Lower lobe of right lung (tissue), 2 donors: ENCODE results near the gene COQ3. TPM values are rescaled to one million over a fixed set of nuclear protein-coding genes. Genes with fewer than 3 reads are reported as not detected.
A peak's percentile ranks its signal among the peaks of the same experiment; 100 is the strongest.

Experiments used
- ATAC-seq, 2 donors: fragments of 200-7000 bp; cut with Tn5 transposase; one replicate each; pipeline ENCODE4 v1.9.1; 2020 to 2022; ENCODE audit warnings: mild to moderate bottlenecking in 2 of 2, moderate library complexity in 2 of 2
- DNase-seq: peaks from one replicate; pipeline ENCODE4 v3.0.0-alpha.2; 2020
- H3K27ac ChIP-seq: fragments of 200-600 bp; one replicate; pipeline ENCODE4 v1.8.0; 2022
- H3K27me3 ChIP-seq: fragments of 200-600 bp; one replicate; pipeline ENCODE4 v1.8.0; 2022; ENCODE audit warnings: low read depth
- H3K36me3 ChIP-seq: fragments of 200-600 bp; one replicate; pipeline ENCODE4 v1.8.0; 2022; ENCODE audit warnings: mild to moderate bottlenecking
- H3K4me1 ChIP-seq: fragments of 200-600 bp; one replicate; pipeline ENCODE4 v1.8.0; 2022
- H3K4me3 ChIP-seq: fragments of 200-600 bp; one replicate; pipeline ENCODE4 v1.8.0; 2022; ENCODE audit warnings: mild to moderate bottlenecking
- H3K9me3 ChIP-seq: fragments of 200-600 bp; one replicate; pipeline ENCODE4 v1.8.0; 2022
- intact Hi-C: fragments of 100-400 bp; cut with DNase I; formaldehyde crosslinking; loops from one replicate; pipeline ENCODE4 v1.11.0; 2022
- total RNA-seq: library from RNA; stranded (reverse); fragmentation: NEBNext Ultra II Directional; extraction: Animal tissue kit (Norgen Biotek cat#: 25700); gene quantifications from one replicate; pipeline ENCODE4 v1.2.1, GENCODE V29; 2021
- TF ChIP-seq, protein P1 (sequence below): fragments of 200-600 bp; IDR thresholded peaks from one replicate; pipeline ENCODE4 v1.8.0; 2022; ENCODE audit warnings: antibody characterized with exemption, mild to moderate bottlenecking
- donor health status: DM: no; HTN: yes; CAD: no; lungs with severe emphysema.

Gene COQ3
- total RNA-seq, 1 donor from 2014 or later, result 2.2 TPM

- Histone ChIP-seq H3K36me3 (no peaks in the 10 kb centered on the region), H3K4me3 (no peak overlapping the region), H3K27me3 (peaks cover 7% of the 10 kb centered on the region), H3K9me3 (no peaks in the 10 kb centered on the region), H3K27ac (no peak overlapping the region), H3K4me1 (no peaks in the 10 kb centered on the region)
- no peak for DNase-seq
- intact Hi-C loops, result no loop called here
- ATAC-seq, result no peak
- TF ChIP-seq, protein P1, sequence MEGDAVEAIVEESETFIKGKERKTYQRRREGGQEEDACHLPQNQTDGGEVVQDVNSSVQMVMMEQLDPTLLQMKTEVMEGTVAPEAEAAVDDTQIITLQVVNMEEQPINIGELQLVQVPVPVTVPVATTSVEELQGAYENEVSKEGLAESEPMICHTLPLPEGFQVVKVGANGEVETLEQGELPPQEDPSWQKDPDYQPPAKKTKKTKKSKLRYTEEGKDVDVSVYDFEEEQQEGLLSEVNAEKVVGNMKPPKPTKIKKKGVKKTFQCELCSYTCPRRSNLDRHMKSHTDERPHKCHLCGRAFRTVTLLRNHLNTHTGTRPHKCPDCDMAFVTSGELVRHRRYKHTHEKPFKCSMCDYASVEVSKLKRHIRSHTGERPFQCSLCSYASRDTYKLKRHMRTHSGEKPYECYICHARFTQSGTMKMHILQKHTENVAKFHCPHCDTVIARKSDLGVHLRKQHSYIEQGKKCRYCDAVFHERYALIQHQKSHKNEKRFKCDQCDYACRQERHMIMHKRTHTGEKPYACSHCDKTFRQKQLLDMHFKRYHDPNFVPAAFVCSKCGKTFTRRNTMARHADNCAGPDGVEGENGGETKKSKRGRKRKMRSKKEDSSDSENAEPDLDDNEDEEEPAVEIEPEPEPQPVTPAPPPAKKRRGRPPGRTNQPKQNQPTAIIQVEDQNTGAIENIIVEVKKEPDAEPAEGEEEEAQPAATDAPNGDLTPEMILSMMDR, result no peak
Observed at GRCh38 chr6:99356641-99357040, 37.4 kb downstream of the COQ3 start.

- Histone ChIP-seq H3K9me3 (no peaks in the 10 kb centered on the region), H3K36me3 (no peaks in the 10 kb centered on the region), H3K27me3 (peaks cover 24% of the 10 kb centered on the region), H3K4me1 (no peaks in the 10 kb centered on the region), H3K27ac (no peak overlapping the region), H3K4me3 (no peak overlapping the region)
- TF ChIP-seq, protein P1, result no peak
- ATAC-seq, result no peak
- no peak for DNase-seq
- intact Hi-C loops, result no loop called here
Observed at GRCh38 chr6:99354983-99355382, 39.0 kb downstream of the COQ3 start.

DNA sequence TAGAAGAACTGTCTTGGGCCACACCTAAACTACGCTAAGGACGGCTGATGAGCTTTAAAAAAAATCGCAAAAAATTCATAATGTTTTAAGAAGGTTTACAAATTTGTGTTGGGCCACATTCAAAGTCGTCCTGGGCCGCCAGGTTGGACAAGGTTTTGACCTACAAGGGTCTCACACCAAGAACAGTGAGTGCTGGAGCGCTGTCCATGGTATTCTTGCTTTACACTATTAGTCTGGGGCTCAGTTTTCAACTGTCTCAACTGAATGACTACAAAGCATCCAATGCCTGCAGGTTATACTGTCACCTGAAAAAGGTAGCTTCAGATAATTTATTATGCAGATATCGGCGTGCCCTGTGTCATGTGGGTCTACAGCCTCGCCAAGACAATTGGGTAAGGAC is 40.9 kb downstream of the COQ3 start:
- Histone ChIP-seq H3K36me3 (no peaks in the 10 kb centered on the region), H3K27me3 (peaks cover 39% of the 10 kb centered on the region), H3K27ac (no peak overlapping the region), H3K4me3 (no peak overlapping the region), H3K4me1 (peaks cover 4% of the 10 kb centered on the region), H3K9me3 (no peaks in the 10 kb centered on the region)
- DNase-seq, result no peak
- intact Hi-C loops, result no loop called here
- TF ChIP-seq, protein P1, result no peak
- no peak for ATAC-seq

DNA sequence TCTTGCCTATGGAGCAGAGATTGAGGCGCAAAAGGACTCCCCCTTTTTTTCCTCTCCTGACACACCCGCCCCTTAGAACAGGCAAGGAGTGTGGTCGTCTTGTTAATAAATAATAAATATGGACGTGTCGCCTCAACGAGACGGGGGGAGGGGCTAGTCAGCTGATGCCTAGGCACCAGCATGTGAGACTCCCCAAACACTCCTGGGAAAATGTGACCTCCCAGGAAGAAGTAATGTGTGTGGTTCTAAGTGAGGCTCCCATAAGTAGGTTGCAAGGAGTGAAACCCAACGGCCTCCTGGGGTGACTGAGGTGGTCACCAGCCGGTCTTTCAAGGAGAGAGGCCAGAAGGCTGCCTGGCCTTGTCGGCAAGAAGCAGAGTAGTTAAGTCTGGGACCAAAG is 43.4 kb downstream of the COQ3 start:
- Histone ChIP-seq H3K4me1 (peaks cover 4% of the 10 kb centered on the region), H3K9me3 (no peaks in the 10 kb centered on the region), H3K4me3 (peak overlapping the region; percentile 62), H3K27ac (no peak overlapping the region), H3K36me3 (no peaks in the 10 kb centered on the region), H3K27me3 (peaks cover 42% of the 10 kb centered on the region)
- DNase-seq, result no peak
- intact Hi-C loops, result no loop called here
- TF ChIP-seq, protein P1, result no peak
- ATAC-seq, result peak; percentile 1 to 38

- peak; percentile 73 for DNase-seq
- TF ChIP-seq, protein P1, result peak; percentile 24
- intact Hi-C loops, result no loop called here
- Histone ChIP-seq H3K4me3 (peak within 1 kb of the TSS; percentile 62), H3K27ac (peak within 1 kb of the TSS; percentile 56), H3K9me3 (no peaks in the 10 kb centered on the region), H3K27me3 (peaks cover 42% of the 10 kb centered on the region), H3K36me3 (no peaks in the 10 kb centered on the region), H3K4me1 (peaks cover 4% of the 10 kb centered on the region)
- ATAC-seq, result peak; percentile 94 to 97
Observed at GRCh38 chr6:99349171-99350141, 44.5 kb downstream of the COQ3 start, which contains the start of gene FAXC. FAXC (minus strand) TSS chr6:99349674; CDS start chr6:99349372, 302 bp downstream.
